Measurements from ENCODE around the gene ZNF341.
"Not testable (repeated sequence)": the region's sequence is repeated elsewhere in the genome, so short reads cannot be mapped to it uniquely, and the experiment has no call there.

Gene ZNF341

DNA sequence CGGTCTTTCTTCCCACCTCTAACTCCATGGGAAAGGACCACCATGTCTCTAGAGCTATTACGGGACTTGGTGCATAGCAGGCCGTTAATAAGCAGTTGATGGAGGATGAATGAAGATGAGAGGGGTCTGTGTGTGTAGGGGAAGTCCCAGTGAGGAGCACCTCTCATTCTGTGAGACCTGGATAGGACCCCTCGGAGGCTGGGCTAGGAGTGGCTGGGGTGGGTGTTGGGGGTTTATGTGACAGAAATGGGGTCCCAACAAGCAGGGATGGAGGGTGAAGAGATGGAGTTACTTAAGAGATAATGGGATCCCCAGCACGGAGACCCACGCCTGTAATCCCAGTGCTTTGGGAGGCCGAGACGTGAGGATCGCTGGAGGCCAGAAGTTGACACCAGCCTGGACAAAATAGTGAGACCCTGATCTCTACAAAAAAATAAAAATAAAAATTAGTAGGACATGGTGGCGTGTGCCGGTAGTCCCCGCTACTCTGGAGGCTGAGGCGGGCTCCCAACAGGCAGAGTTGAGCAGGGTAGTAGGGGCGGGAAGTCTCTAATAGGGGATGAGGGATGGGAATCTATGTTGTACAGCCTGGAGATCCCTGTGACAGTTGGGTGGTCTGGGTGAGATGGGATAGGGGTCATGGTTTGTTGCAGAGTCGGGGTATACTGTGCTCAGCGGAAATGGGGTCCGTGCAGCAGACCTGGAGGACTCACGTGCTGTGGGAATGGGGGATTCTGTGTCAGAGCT, 677 bp upstream of the ZNF341 start:
- no peak for DNase-seq

DNA sequence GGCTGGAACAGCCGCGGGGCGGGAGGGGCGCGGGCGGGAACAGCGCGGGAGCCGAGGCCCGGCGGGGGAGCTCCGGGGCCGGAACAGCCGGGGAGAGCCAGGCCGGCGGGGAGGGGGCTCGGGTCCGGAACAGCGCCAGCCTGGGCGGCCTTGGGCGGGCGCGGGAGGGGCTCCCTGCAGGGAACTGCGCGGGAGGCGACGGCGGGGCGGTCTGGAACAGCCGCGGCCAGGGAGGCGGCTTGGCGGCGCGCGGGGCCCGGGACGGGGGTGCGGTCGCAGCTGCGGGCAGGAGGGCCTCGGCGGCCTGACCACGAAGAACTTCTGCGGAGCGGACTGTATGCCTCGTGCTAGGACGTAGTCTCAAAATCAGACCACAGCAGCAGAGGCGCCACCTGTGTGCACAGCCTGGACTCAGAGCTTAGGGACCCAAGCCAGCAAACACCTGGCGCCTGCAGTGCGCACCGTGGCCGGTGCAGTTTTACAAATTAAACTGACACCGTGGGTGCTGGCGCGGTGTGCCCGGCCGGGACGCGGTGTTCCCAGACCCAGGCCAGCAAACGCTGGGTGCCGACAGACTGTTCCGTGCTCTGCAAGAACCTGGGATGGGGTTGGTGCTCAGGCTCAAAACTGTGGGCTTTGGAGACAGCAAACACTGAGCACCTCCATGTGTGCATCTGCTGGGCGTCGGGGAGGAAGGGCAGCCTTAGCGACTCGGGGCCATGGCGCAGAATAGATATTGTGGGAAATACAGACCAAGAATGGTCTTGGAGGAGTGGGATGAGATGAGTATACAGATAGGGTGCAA, 572 bp downstream of the ZNF341 start:
- DNase-seq = peak; percentile 83

- DNase-seq = peak; percentile 88
Measured at GRCh38 chr20:33733654-33734576, 2.1 kb downstream of the ZNF341 start.

DNA sequence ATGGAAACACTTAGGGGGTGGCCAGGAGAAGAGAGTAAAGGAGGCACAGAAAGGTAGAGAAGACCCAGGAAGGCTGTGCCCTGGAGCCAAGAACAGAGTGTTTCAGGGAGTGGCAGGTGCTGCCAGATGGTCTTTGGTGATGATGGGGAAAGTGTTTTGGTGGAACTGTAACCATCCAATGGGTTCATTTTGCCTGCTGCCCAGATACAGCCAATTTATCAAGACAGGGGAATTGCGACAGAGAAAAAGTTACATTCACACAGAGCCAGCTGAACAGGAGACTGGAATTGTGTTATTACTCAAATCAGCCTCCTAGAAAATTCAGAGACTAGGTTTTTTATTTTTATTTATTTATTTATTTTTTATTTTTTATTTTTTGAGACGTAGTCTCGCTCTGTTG, 5.2 kb downstream of the ZNF341 start:
- no peak for DNase-seq

DNA sequence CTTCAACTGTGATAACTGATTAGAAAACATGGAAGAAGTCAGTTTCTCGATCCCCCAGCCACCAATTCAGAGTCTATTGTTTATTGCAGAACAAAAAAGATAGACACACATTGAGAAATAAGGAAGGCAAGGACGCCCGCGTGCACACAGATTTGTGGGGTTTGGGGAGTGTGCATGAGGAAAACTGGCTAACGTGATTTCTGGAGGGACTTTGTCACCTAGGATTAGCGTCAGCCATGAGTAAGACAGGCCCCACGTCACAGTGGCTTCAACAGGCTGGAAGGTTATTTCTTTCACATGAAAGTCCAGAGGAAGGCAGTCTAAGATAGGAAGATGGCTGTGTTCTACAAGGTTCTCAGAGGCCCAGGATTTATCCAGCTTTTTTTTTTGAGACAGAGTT, 7.7 kb downstream of the ZNF341 start:
- DNase-seq = no peak

DNA sequence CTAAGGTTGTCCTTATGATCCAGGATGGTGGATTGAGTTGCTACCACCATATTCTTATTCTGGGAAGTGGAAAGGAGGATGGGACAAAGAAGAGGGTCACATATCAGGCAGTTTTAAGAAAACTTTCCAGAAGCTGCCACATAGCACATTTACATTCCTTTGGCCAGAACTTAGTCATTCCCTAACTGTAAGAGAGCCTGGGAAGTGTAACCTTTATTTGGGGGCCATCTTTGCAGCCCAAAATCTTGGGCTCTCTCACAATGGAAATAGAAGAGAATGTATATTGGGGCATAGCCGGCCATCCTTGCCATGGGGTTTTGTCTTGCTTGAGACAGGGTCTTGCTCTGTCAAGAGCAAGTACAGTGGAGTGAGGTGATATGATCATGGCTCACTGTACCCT, 8.4 kb downstream of the ZNF341 start:
- no peak for DNase-seq

- no peak for DNase-seq
Measured at GRCh38 chr20:33744181-33744580, 12.4 kb downstream of the ZNF341 start.

DNA sequence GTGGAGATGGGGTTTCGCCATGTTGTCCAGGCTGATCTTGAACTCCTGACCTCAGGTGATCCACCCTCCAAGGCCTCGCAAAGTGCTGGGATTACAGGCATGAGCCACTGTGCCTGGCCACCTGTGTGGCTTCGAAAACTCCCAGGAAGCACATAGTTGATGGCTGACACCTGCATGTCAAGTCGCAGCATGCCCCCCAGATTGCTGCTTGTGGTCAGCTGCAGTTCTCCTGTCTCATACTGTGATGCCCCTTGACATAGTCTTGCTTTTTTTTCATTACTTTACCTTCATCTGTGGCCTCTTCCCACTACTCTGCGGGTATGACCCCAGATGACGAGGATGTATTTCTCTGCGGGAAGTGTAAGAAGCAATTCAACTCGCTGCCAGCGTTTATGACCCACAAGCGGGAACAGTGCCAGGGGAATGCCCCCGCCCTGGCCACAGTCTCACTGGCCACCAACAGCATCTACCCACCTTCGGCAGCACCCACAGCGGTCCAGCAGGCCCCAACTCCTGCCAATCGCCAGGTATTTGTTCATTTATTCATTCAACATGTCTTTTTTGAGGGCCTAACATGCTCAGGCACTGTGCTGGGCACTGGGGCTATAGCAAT, 13.1 kb downstream of the ZNF341 start:
- no peak for DNase-seq

GRCh38 chr20:33746325-33746998, 14.7 kb downstream of the ZNF341 start:
- no peak for DNase-seq

DNA sequence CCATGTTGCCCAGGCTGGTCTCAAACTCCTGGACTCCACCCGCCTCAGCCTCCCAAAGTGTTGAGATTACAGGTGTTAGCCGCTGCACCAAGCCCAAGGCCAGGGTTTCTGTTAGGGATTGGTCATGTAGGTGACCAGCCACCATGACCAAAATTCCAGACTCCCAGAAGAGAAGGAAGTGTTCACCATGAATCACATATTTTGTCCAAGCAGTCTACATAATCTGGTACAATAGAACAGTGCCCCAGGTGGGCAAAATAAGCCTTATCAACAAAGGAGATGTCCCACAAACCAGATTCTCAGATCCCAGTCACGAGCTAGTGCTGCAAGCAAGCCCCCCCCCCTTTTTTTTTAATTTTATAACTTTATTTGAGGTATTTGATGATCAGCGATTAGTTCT, 20.0 kb downstream of the ZNF341 start:
- DNase-seq = no peak

DNA sequence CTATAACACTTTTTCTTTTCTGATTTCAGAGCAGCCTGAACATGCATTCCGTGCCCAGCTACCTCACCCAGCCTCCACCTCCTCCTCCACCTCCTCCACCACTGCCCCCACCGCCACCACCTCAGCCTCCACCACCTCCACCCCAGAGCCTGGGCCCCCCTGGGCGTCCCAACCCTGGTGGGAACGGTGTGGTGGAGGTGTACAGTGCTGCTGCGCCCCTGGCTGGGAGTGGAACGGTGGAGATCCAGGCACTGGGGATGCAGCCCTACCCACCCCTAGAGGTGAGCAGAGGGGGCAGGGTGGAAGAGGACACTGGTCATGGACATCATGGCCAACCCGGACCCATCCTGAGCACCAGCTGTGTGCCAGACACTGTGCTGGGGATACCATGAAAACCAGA, 21.3 kb downstream of the ZNF341 start:
- no peak for DNase-seq

DNA sequence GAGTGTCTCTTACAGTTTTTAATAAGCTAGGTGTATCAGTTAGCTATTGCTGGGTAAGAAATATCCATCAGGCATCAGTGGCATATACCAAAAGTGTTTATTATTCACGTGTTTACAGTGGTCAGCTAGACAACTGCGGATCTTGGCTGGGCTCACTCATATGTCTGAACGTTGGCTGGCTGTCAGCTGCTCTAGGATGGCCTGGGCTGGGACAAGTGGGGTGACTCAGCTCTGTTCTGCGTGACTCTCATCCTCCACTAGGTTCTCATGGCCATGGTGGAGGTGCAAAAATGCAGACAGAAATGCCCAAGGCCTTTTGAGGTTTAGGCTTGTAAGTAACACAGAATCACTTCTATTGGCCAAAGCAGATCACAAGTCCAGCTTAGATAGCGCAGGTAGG, 22.0 kb downstream of the ZNF341 start:
- DNase-seq = peak; percentile 15

- DNase-seq = not testable (repeated sequence)
Measured at GRCh38 chr20:33755936-33756490, 24.2 kb downstream of the ZNF341 start.

- no peak for DNase-seq
Measured at GRCh38 chr20:33757046-33757445, 25.2 kb downstream of the ZNF341 start.

DNA sequence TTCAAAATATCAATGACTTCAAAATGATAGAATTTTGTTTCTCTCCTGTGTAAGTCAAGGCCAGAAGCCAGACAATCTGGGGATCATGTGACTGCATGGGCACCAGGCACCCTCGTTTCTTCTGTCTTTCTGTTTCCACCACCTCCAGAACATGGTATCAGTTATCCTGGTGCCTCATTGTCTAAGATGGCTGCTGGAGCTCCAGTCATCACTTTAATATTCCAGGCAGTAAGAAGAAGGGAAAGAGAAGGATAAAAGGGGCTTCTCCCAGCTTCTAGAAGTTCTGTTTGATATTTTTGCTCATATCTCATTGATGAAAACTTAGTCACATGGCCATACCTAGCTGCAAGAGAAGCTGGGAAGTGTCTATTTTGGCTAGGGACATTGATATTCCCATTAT, 25.7 kb downstream of the ZNF341 start:
- no peak for DNase-seq

GRCh38 chr20:33761698-33762250, 30.0 kb downstream of the ZNF341 start:
- DNase-seq = no peak

DNA sequence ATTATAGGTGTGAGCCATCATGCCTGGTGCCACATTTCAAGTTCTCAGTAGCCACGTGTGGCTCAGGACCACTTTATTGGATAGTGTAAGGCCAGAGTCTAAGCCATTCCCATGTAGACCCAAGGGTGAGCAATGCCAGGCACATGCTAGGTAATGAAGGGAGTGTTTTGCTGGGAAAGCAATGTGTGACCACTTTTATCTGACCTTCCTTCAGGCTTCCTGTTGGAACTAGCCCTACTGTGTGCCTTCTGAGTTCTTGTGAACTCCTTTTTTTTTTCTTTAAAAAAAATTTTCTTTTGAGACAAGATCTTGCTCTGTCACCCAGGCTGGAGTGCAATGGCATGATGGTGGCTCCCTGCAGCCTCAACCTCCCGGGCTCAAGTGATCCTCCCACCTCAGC, 33.3 kb downstream of the ZNF341 start:
- no peak for DNase-seq

GRCh38 chr20:33765592-33765991, 33.8 kb downstream of the ZNF341 start:
- no peak for DNase-seq

GRCh38 chr20:33766686-33767085, 34.9 kb downstream of the ZNF341 start:
- DNase-seq = no peak

GRCh38 chr20:33767777-33768138, 36.0 kb downstream of the ZNF341 start:
- no peak for DNase-seq

DNA sequence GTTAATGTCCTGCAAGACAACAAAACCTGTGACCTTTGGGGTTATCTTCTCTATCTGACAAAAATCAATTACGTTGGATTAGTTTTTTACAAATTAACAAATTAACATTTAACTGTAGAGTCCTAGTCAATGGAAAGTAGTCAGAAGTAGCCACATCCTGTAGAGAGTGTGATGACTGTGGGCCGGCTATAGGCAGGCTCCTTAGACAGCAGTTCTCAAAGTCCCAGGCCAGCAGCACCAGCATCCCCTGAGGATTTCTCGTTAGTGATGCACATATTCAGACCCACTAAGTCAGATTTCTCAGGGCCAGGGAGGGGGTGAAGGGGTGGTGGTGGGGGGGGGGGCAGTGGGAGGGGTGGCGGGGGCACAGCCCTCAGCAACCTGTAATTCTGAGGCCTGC, 37.2 kb downstream of the ZNF341 start:
- DNase-seq = no peak
